ENCODE measurements around the gene PDC. TPM values are rescaled to one million over a fixed set of nuclear protein-coding genes. Genes with fewer than 3 reads are reported as not detected.

Gene PDC
- total RNA-seq, 2 experiments from 2014 or later, result not detected

- Mint-ChIP-seq H3K4me3 (no peak overlapping the region), H3K4me1 (ENCODE audit: low read depth) (no peaks in the 10 kb centered on the region), H3K36me3 (ENCODE audit: low read depth) (no peaks in the 10 kb centered on the region), H3K27ac (no peak overlapping the region), H3K27me3 (no peaks in the 10 kb centered on the region), H3K9me3 (no peaks in the 10 kb centered on the region)
- DNase-seq (no peak), ATAC-seq (ENCODE audit: poor library complexity) (no peak)
- ChIA-PET CTCF (no interaction called here), POLR2A (no interaction called here)
- H3K4me3 ChIP-seq (ENCODE audit: low read length), result no peak overlapping the region
- H3K4me1 ChIP-seq (ENCODE audit: insufficient read depth, low read length), result no peaks in the 10 kb centered on the region
- no peak overlapping the region for H3K27ac ChIP-seq (ENCODE audit: low read depth in 1 of 2, low read length in 2 of 2)
- H3K9me3 ChIP-seq (ENCODE audit: control insufficient read depth in 1 of 2, insufficient read depth in 1 of 2, low read length in 2 of 2), result no peaks in the 10 kb centered on the region
- H3K27me3 ChIP-seq (ENCODE audit: control insufficient read depth in 1 of 2, insufficient read depth in 2 of 2, low read length in 2 of 2), result no peaks in the 10 kb centered on the region
- intact Hi-C loops (cut with DNase I, micrococcal nuclease), result no loop called here
- TF ChIP-seq, protein P1, sequence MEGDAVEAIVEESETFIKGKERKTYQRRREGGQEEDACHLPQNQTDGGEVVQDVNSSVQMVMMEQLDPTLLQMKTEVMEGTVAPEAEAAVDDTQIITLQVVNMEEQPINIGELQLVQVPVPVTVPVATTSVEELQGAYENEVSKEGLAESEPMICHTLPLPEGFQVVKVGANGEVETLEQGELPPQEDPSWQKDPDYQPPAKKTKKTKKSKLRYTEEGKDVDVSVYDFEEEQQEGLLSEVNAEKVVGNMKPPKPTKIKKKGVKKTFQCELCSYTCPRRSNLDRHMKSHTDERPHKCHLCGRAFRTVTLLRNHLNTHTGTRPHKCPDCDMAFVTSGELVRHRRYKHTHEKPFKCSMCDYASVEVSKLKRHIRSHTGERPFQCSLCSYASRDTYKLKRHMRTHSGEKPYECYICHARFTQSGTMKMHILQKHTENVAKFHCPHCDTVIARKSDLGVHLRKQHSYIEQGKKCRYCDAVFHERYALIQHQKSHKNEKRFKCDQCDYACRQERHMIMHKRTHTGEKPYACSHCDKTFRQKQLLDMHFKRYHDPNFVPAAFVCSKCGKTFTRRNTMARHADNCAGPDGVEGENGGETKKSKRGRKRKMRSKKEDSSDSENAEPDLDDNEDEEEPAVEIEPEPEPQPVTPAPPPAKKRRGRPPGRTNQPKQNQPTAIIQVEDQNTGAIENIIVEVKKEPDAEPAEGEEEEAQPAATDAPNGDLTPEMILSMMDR (IDR thresholded peaks at IDR 0.05), result no peak
- H3K36me3 ChIP-seq (ENCODE audit: insufficient read depth, low read length), result no peaks in the 10 kb centered on the region
Measured at GRCh38 chr1:186438567-186438966, 22.3 kb downstream of the PDC start.

DNA sequence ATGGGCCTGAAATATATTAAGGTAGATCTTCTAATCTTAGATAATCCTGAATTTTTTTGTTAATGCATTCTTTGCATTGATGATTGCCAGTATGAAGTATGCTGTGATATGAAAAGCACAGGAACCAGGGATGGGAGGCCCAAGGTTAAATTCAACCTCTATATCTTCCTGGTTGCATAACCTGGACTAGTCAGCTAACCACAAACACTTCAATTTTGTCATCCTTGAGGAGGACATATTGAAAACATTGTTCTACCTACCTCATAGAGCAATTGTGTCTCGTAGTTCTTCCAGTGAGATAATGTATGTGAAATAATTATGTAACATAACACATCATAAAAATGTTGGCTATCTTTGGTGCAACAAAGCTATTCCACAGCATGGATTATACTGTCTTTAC, 25.6 kb downstream of the PDC start:
- Histone ChIP-seq H3K9me3 (ENCODE audit: control insufficient read depth in 1 of 2, insufficient read depth in 1 of 2, low read length in 2 of 2) (no peaks in the 10 kb centered on the region), H3K27me3 (ENCODE audit: control insufficient read depth in 1 of 2, insufficient read depth in 2 of 2, low read length in 2 of 2) (no peaks in the 10 kb centered on the region), H3K4me3 (ENCODE audit: low read length) (no peak overlapping the region), H3K27ac (ENCODE audit: low read depth in 1 of 2, low read length in 2 of 2) (no peak overlapping the region), H3K4me1 (ENCODE audit: insufficient read depth, low read length) (no peaks in the 10 kb centered on the region), H3K36me3 (ENCODE audit: insufficient read depth, low read length) (no peaks in the 10 kb centered on the region)
- no peaks in the 10 kb centered on the region for H3K9me3 Mint-ChIP-seq
- TF ChIP-seq, protein P1 (IDR thresholded peaks at IDR 0.05), result no peak
- H3K27me3 Mint-ChIP-seq, result no peaks in the 10 kb centered on the region
- no peak overlapping the region for H3K4me3 Mint-ChIP-seq
- intact Hi-C loops (cut with DNase I, micrococcal nuclease), result no loop called here
- no peaks in the 10 kb centered on the region for H3K36me3 Mint-ChIP-seq (ENCODE audit: low read depth)
- no peak for ATAC-seq (ENCODE audit: poor library complexity)
- H3K27ac Mint-ChIP-seq, result no peak overlapping the region
- ChIA-PET POLR2A (no interaction called here), CTCF (no interaction called here)
- no peak for DNase-seq
- no peaks in the 10 kb centered on the region for H3K4me1 Mint-ChIP-seq (ENCODE audit: low read depth)

DNA sequence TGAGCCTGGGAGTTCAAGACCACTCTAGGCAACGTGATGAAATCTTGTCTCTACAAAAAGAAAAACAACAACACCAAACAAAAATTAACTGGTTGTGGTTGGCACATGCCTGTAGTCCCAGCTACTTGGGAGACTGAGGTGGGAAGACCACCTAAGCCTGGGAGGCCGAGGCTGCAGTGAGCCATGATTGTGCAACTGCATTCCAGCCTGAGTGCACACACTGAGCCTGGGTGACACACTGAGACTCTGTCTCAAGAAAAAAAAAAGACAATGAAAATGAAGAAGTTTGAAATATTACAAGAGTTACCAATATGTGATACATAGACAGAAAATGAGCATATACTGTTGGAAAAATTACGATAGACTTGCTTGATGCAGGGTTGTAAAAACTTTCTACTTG, 31.9 kb downstream of the PDC start:
- H3K4me3 Mint-ChIP-seq, result no peak overlapping the region
- Histone ChIP-seq H3K27ac (ENCODE audit: low read depth in 1 of 2, low read length in 2 of 2) (no peak overlapping the region), H3K4me3 (ENCODE audit: low read length) (no peak overlapping the region), H3K36me3 (ENCODE audit: insufficient read depth, low read length) (no peaks in the 10 kb centered on the region), H3K4me1 (ENCODE audit: insufficient read depth, low read length) (no peaks in the 10 kb centered on the region), H3K27me3 (ENCODE audit: control insufficient read depth in 1 of 2, insufficient read depth in 2 of 2, low read length in 2 of 2) (no peaks in the 10 kb centered on the region), H3K9me3 (ENCODE audit: control insufficient read depth in 1 of 2, insufficient read depth in 1 of 2, low read length in 2 of 2) (no peaks in the 10 kb centered on the region)
- TF ChIP-seq, protein P1 (IDR thresholded peaks at IDR 0.05), result no peak
- H3K27ac Mint-ChIP-seq, result no peak overlapping the region
- intact Hi-C loops (cut with DNase I, micrococcal nuclease), result no loop called here
- no peaks in the 10 kb centered on the region for H3K4me1 Mint-ChIP-seq (ENCODE audit: low read depth)
- ATAC-seq (ENCODE audit: poor library complexity), result no peak
- H3K9me3 Mint-ChIP-seq, result no peaks in the 10 kb centered on the region
- DNase-seq, result no peak
- ChIA-PET POLR2A (no interaction called here), CTCF (no interaction called here)
- H3K27me3 Mint-ChIP-seq, result no peaks in the 10 kb centered on the region
- peaks cover 7% of the 10 kb centered on the region for H3K36me3 Mint-ChIP-seq (ENCODE audit: low read depth)
